DOHH2 (cell line): ENCODE data around the gene GPR3.
"Not testable (repeated sequence)": the region's sequence is repeated elsewhere in the genome, so short reads cannot be mapped to it uniquely, and the experiment has no call there.

Source experiments
- EZH2phosphoT487 ChIP-seq: fragments of 200-600 bp; sonication (generic); IDR thresholded peaks from 2 replicates; pipeline ENCODE4 v1.6.1; 2017; ENCODE audit warnings: borderline replicate concordance, mild to moderate bottlenecking, antibody characterized with exemption, low read length, moderate library complexity, mixed read lengths
- TF ChIP-seq, protein P1 (sequence below): fragments of 200-600 bp; sonication (generic); IDR thresholded peaks from one replicate; pipeline ENCODE4 v1.5.1; 2014; ENCODE audit warnings: antibody characterized with exemption, mild to moderate bottlenecking, low read depth, low read length; ENCODE audit not compliant: poor library complexity, severe bottlenecking

DNA sequence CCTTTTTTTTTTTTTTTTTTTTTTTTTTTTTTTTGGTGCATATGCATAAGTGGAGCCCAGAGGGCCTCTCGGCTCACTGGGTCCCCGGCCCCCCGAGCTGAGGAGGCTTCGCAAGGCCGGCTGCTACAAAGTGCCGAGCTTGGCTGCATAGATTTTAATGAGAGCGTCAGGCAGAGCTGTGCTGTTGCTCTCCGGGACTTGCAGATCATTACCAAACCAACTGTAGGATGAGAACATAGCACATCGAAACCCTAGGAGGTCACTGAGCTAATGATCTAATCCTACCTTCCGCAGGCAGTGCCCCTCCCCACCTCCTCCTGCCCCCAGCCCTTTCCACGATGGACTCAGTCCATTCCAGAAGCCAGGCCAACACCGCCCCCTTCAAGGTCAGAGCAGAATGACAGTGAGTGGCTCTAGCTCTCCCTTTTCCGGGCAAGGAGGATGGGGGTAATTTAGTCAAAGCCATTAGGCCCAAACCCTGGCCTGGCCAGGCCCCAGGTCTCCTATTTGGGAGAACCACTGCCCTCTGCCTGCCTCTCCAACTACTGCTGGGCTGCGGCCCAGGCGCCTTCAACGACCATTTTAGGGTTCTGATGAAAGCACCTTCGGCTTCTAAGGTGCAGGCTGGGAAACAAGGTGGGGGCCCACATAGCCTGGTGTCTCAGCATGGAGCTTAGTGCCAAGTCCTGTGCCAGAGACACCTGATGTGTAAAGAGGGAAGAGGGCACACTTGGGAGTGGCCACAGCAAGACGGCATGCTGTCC lies 13.4 kb downstream of the GPR3 start:
- TF ChIP-seq, protein P1, sequence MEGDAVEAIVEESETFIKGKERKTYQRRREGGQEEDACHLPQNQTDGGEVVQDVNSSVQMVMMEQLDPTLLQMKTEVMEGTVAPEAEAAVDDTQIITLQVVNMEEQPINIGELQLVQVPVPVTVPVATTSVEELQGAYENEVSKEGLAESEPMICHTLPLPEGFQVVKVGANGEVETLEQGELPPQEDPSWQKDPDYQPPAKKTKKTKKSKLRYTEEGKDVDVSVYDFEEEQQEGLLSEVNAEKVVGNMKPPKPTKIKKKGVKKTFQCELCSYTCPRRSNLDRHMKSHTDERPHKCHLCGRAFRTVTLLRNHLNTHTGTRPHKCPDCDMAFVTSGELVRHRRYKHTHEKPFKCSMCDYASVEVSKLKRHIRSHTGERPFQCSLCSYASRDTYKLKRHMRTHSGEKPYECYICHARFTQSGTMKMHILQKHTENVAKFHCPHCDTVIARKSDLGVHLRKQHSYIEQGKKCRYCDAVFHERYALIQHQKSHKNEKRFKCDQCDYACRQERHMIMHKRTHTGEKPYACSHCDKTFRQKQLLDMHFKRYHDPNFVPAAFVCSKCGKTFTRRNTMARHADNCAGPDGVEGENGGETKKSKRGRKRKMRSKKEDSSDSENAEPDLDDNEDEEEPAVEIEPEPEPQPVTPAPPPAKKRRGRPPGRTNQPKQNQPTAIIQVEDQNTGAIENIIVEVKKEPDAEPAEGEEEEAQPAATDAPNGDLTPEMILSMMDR, result not testable (repeated sequence)
- TF ChIP-seq EZH2phosphoT487, result not testable (repeated sequence)
